HG03045 (cell line): ENCODE results near the gene UVRAG.

Source experiments
- ATAC-seq: cut with Tn5 transposase; IDR thresholded peaks from one replicate; pipeline ENCODE4 v1.9.1; 2021; ENCODE audit warnings: mild to moderate bottlenecking, moderate library complexity; ENCODE audit not compliant: unreplicated experiment

UVRAG gene

GRCh38 chr11:76086743-76087635 is 272.0 kb downstream of the UVRAG start:
- no peak for ATAC-seq

GRCh38 chr11:76087749-76088148 is 272.7 kb downstream of the UVRAG start:
- no peak for ATAC-seq

GRCh38 chr11:76088511-76088910 is 273.5 kb downstream of the UVRAG start:
- no peak for ATAC-seq

GRCh38 chr11:76090174-76090573 is 275.2 kb downstream of the UVRAG start:
- no peak for ATAC-seq

GRCh38 chr11:76090821-76091220 is 275.8 kb downstream of the UVRAG start:
- ATAC-seq = no peak

GRCh38 chr11:76094740-76095139 is 279.7 kb downstream of the UVRAG start:
- no peak for ATAC-seq

GRCh38 chr11:76095891-76096290 is 280.9 kb downstream of the UVRAG start:
- no peak for ATAC-seq

GRCh38 chr11:76096552-76096951 is 281.5 kb downstream of the UVRAG start:
- no peak for ATAC-seq

- no peak for ATAC-seq
Observed at GRCh38 chr11:76102802-76103201, 287.8 kb downstream of the UVRAG start.

- ATAC-seq = no peak
Observed at GRCh38 chr11:76103460-76103859, 288.4 kb downstream of the UVRAG start.

GRCh38 chr11:76104285-76104684 is 289.3 kb downstream of the UVRAG start:
- no peak for ATAC-seq

GRCh38 chr11:76105637-76106036 is 290.6 kb downstream of the UVRAG start:
- no peak for ATAC-seq

GRCh38 chr11:76107971-76108370 is 293.0 kb downstream of the UVRAG start:
- ATAC-seq = no peak

GRCh38 chr11:76114238-76114637 is 299.2 kb downstream of the UVRAG start:
- no peak for ATAC-seq

GRCh38 chr11:76115555-76115954 is 300.5 kb downstream of the UVRAG start:
- no peak for ATAC-seq

- no peak for ATAC-seq
Observed at GRCh38 chr11:76119032-76119431, 304.0 kb downstream of the UVRAG start.

- ATAC-seq = no peak
Observed at GRCh38 chr11:76119779-76120178, 304.8 kb downstream of the UVRAG start.

GRCh38 chr11:76120513-76121101 is 305.6 kb downstream of the UVRAG start:
- no peak for ATAC-seq

GRCh38 chr11:76123248-76123647 is 308.2 kb downstream of the UVRAG start:
- ATAC-seq = no peak

GRCh38 chr11:76124905-76125770 is 310.1 kb downstream of the UVRAG start:
- ATAC-seq = no peak

- no peak for ATAC-seq
Observed at GRCh38 chr11:76129729-76130128, 314.7 kb downstream of the UVRAG start.
